Stimulated activated naive CD8-positive, alpha-beta T cell treated with anti-CD3 and anti-CD28 coated beads, Interleukin-15, amount 100 ng/mL, for 72 hours (primary cell): ENCODE results near the gene CLPTM1.
"Not testable (repeated sequence)": the region's sequence is repeated elsewhere in the genome, so short reads cannot be mapped to it uniquely, and the experiment has no call there.

Experiments
- ATAC-seq: fragments of 150-1000 bp; cut with Tn5 transposase; 2 replicates; pipeline ENCODE4 v1.10.0; 2021; ENCODE audit warnings: mild to moderate bottlenecking, moderate library complexity
- DNase-seq, 2 donors: peaks; one replicate each; pipeline ENCODE4 v3.0.0; 2021 to 2022
- H3K27ac Mint-ChIP-seq, 2 donors: one replicate each; pipeline ENCODE4 v1.8.0; 2022; ENCODE audit warnings: mild to moderate bottlenecking in 2 of 2, mixed read lengths in 2 of 2, moderate library complexity in 2 of 2
- H3K27me3 Mint-ChIP-seq: one replicate; pipeline ENCODE4 v1.8.0; 2022; ENCODE audit warnings: mixed read lengths
- H3K4me1 Mint-ChIP-seq: one replicate; pipeline ENCODE4 v1.8.0; 2022; ENCODE audit warnings: mild to moderate bottlenecking, mixed read lengths
- H3K4me3 Mint-ChIP-seq, 2 donors: one replicate each; pipeline ENCODE4 v1.8.0; 2022; ENCODE audit warnings: mild to moderate bottlenecking in 2 of 2, mixed read lengths in 2 of 2, moderate library complexity in 1 of 2
- H3K9me3 Mint-ChIP-seq, 2 donors: one replicate each; pipeline ENCODE4 v1.8.0; 2022; ENCODE audit warnings: mixed read lengths in 2 of 2

CLPTM1 gene

DNA sequence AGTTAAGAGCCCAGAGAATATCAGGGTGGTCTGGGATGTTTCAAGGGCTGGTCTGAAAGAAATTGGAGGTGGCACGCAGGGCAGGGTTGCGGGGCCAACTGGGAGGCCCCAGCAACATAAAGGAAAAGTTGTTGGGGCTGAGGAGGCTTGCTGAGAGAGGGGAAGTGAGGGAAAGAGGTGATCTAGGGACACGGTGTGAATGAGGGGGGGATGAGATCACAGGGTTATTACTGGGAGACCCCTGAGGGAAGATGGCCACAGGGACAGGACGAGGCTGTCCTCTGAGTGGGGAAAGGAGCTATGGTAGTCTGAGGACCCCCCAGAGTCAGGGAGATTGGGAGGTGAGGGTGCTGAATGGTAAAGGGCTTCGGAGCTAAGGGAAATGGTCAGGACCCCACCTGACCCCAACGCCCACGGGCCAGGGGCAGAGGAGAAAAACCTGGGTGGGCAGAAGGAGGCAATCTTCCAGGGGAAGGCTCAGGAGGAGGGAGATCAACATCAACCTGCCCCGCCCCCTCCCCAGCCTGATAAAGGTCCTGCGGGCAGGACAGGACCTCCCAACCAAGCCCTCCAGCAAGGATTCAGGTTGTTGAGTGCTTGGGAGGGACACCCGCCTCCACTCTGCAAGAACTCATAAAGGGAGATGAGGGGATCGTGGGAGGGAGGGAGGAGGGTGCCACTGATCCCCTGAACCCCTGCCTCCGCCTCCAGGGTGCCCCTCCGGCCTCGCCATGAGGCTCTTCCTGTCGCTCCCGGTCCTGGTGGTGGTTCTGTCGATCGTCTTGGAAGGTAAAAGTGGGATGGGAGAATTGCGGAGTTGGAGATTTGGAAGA lies 28.7 kb upstream of the CLPTM1 start:
- not testable (repeated sequence) for DNase-seq, H3K9me3 Mint-ChIP-seq
- H3K27me3 Mint-ChIP-seq, result peaks cover 33% of the 10 kb centered on the region
- peak; percentile 41 for ATAC-seq
- H3K4me1 Mint-ChIP-seq, result peaks cover 20% of the 10 kb centered on the region
- peak overlapping the region; percentile 50 to 83 for H3K4me3 Mint-ChIP-seq
- peak overlapping the region in 1 of 2 donors; percentile 14 for H3K27ac Mint-ChIP-seq

DNA sequence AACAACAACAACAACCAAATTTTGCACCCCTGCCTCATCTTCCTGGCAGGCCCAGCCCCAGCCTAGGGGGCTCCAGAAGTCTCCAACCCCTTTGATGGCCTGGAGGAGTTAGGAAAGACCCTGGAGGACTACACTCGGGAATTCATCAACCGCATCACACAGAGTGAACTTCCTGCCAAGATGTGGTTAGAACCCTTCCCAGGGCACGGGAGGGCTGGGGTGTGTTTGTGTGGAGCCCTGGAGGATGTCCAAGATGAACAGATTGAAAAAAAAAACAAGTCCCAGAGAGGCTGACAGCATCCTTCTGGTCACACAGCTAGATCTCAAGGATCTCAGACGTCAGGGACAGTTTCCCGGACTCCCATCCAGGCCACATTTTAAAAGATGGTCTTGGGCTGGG lies 27.4 kb upstream of the CLPTM1 start:
- no peak for ATAC-seq
- no peaks in the 10 kb centered on the region for H3K9me3 Mint-ChIP-seq
- no peak for DNase-seq

DNA sequence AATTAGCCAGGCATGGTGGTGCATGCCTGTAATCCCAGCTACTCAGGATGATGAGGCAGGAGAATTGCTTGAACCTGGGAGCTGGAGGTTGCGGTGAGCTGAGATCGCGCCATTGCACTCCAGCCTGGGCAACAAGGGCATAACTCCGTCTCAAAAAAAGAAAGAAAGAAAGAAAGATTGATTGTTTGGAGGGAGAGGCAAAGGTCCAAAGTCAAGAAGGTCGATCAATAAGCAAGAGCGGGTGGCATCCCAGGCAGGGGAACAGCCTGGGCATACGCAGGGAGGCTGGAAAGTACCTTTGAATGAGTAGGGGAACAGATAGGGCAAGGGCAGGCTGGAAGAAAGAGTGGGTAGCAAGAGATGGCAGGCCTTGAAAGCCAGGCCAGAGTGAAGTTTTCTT lies 25.1 kb upstream of the CLPTM1 start:
- DNase-seq (no peak), ATAC-seq (no peak)
- Mint-ChIP-seq H3K27me3 (peaks cover 22% of the 10 kb centered on the region), H3K9me3 (no peaks in the 10 kb centered on the region), H3K27ac (no peak overlapping the region), H3K4me3 (no peak overlapping the region), H3K4me1 (peaks cover 20% of the 10 kb centered on the region)

More for the DNA sequence above, 27.4 kb upstream of the CLPTM1 start:
- no peak overlapping the region for H3K4me3 Mint-ChIP-seq
- H3K4me1 Mint-ChIP-seq, result peaks cover 20% of the 10 kb centered on the region
- H3K27me3 Mint-ChIP-seq, result peaks cover 33% of the 10 kb centered on the region
- no peak overlapping the region for H3K27ac Mint-ChIP-seq

DNA sequence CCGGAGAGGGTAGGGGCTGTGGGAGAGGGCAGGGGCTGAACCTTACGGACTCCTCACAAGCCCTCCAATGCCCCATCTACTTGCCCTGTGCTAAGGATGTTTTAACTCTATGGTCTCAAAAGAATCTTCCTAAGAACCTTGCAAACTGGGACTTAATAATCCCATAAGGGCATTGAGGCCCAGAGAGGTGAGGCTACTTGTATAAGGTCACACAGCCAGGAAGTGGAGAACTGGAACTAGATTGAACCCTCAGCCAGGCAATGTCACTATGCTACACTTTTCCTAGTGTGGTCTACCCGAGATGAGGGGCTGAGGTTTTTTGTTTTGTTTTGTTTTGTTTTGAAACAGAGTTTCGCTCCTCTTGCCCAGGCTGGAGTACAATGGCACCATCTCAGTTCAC lies 23.6 kb upstream of the CLPTM1 start:
- DNase-seq (no peak), ATAC-seq (no peak)
- Mint-ChIP-seq H3K4me3 (no peak overlapping the region), H3K27ac (no peak overlapping the region), H3K27me3 (peaks cover 7% of the 10 kb centered on the region), H3K9me3 (no peaks in the 10 kb centered on the region), H3K4me1 (peaks cover 8% of the 10 kb centered on the region)

DNA sequence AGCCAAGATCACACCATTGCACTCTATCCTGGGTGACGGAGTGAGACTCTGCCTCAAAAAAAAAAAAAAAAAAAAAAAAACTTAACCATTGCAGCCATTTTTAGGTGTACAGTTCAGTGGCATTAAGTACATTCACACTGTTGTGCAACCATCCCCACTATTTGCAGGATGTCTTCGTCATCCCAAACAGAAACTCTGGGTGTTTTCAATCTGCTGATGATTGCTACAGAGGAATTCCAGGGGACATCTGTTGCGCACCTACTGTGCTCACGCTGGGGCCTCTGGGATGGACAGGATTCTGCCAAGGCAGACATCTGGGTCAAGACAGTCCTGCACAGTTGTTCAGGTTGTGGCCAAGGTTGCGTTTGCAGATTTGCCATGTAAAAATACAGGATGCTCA lies 15.5 kb upstream of the CLPTM1 start:
- Mint-ChIP-seq H3K27me3 (no peaks in the 10 kb centered on the region), H3K27ac (no peak overlapping the region), H3K4me1 (peaks cover 4% of the 10 kb centered on the region), H3K4me3 (no peak overlapping the region), H3K9me3 (no peaks in the 10 kb centered on the region)
- ATAC-seq (no peak), DNase-seq (no peak)

DNA sequence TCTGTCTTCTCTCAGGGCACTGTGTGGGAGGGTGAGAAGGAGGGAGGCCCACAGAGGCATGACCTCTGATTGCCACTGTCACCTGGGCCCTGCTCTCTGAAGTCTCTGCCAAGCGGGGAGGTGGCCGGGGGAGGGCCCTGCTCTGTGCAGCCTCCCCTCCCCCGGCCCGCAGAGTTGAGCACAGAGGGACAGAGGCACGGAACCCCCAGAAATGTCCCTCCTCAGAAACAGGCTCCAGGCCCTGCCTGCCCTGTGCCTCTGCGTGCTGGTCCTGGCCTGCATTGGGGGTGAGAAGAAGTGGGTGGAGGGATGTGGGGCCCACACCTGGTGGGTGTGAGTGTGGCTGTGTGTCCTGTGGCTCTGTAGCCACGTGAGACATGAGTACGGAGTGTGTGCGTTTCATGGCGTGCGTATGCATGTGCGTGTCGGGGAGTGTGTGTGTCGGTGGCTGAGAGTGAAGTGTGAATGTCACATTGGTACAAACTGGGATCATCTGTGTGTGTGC lies 13.1 kb upstream of the CLPTM1 start, which contains the start of gene APOC4:
TSS of gene APOC4 (plus strand) at position 171 of the 505 bp plus-strand sequence. CDS start at position 212, 41 bp downstream.
- ATAC-seq (no peak), DNase-seq (no peak)
- Mint-ChIP-seq H3K4me1 (peaks cover 4% of the 10 kb centered on the region), H3K4me3 (no peak within 1 kb of the TSS), H3K9me3 (no peaks in the 10 kb centered on the region), H3K27me3 (no peaks in the 10 kb centered on the region), H3K27ac (no peak within 1 kb of the TSS)

DNA sequence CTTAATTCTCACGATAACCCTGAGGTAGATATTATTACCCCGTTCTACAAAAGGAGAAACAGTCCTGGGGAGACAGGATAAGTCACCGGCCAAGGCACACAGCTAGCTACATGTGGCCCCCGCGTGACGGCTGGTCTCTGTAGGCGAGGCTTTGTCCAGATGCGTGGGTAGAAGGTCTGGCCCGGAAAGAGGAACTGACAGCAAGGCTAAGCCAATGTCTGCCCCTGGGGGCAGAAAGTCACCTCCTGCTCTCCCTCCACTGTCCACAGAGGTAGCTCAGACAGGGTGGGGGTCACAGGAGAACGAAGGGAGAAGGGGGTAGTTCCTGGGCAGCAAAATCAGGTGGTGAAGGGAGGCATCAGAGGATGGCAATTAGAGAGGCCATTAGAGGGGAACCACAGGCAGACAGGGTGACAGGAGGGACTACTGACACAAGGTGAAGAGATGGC lies 11.4 kb upstream of the CLPTM1 start:
- DNase-seq (no peak), ATAC-seq (no peak)
- no peaks in the 10 kb centered on the region for H3K27me3 Mint-ChIP-seq
- H3K4me3 Mint-ChIP-seq, result no peak overlapping the region
- no peaks in the 10 kb centered on the region for H3K9me3 Mint-ChIP-seq
- no peak overlapping the region for H3K27ac Mint-ChIP-seq
- H3K4me1 Mint-ChIP-seq, result peaks cover 4% of the 10 kb centered on the region

DNA sequence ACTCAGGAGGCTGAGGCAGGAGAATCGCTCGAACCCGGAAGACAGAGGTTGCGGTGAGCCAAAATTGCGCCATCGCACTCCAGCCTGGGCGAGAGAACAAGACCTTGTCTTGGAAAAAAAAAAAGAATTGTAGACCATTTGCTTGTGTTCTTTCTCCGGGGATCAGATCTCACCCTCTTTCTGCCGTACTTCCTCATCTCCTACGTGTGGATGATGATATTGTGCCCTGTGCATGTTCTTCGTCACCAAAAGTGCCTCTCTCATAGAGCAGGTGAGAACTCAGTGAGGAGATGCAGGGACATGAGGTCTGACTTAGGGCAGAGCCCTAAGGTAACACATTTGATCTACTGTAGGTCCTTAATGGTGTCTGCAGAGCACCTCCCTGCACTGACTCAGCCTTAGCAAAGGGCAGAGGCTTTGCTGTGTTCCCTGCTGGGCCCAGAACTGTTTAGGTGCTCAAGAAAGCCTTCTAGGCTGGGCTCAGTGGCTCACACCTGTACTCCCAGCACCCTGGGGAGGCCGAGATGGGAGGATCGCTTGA lies 8.1 kb upstream of the CLPTM1 start:
- Mint-ChIP-seq H3K27ac (no peak overlapping the region), H3K9me3 (no peaks in the 10 kb centered on the region), H3K4me3 (no peak overlapping the region), H3K4me1 (peaks cover 4% of the 10 kb centered on the region), H3K27me3 (no peaks in the 10 kb centered on the region)
- ATAC-seq (no peak), DNase-seq (no peak)

DNA sequence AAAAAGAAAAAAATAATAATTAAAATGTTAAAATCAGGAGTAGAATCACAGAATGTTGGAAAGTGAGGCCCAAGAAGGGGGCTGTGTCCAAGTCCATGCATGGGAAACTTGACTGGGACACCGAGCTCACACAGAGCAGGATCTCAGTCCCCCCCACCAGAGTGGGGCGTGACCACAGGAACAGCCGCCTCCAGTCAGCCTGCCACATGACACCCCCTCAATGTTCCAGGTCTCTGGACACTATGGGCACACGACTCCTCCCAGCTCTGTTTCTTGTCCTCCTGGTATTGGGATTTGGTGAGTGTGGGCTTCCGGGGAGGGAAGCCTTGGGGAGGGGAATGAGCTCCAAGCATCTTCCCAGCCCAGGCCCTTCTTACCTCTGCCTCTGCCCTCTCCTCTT lies 6.9 kb upstream of the CLPTM1 start:
- no peak for ATAC-seq
- Mint-ChIP-seq H3K4me3 (no peak overlapping the region), H3K27ac (no peak overlapping the region), H3K4me1 (peaks cover 7% of the 10 kb centered on the region), H3K9me3 (no peaks in the 10 kb centered on the region), H3K27me3 (no peaks in the 10 kb centered on the region)
- DNase-seq, result no peak

DNA sequence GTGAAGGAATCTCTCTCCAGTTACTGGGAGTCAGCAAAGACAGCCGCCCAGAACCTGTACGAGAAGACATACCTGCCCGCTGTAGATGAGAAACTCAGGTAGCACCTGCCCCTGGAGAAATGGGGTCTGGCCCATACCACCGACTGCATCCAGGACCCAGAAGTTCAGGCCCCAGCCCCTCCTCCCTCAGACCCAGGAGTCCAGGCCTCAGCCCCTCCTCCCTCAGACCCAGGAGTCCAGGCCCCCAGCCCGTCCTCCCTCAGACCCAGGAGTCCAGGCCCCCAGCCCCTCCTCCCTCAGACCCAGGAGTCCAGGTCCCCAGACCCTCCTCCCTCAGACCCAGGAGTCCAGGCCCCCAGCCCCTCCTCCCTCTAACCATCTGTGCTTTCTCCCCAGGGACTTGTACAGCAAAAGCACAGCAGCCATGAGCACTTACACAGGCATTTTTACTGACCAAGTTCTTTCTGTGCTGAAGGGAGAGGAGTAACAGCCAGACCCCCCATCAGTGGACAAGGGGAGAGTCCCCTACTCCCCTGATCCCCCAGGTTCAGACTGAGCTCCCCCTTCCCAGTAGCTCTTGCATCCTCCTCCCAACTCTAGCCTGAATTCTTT lies 6.3 kb upstream of the CLPTM1 start:
- Mint-ChIP-seq H3K4me3 (no peak overlapping the region), H3K4me1 (peaks cover 11% of the 10 kb centered on the region), H3K9me3 (no peaks in the 10 kb centered on the region), H3K27me3 (no peaks in the 10 kb centered on the region), H3K27ac (no peak overlapping the region)
- DNase-seq (no peak), ATAC-seq (no peak)

DNA sequence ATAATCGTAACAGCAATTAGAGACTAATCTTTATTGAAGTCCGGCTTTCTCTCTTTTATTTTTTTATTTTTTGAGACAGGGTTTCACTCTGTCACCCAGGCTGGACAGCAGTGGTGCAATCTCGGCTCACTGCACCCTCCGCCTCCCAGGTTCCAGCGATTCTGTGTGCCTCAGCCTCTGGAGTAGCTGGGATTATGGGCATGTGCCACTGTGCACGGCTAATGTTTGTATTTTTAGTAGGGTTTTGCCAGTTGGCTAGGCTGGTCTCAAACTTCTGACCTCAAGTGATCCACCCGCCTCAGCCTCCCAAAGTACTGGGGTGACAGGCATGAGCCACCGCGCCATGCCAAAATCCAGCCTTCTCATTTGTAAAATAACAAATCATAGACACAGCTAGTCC lies 5.6 kb upstream of the CLPTM1 start:
- Mint-ChIP-seq H3K4me1 (peaks cover 14% of the 10 kb centered on the region), H3K9me3 (no peaks in the 10 kb centered on the region), H3K27me3 (no peaks in the 10 kb centered on the region), H3K4me3 (no peak overlapping the region), H3K27ac (no peak overlapping the region)
- DNase-seq (no peak), ATAC-seq (no peak)

DNA sequence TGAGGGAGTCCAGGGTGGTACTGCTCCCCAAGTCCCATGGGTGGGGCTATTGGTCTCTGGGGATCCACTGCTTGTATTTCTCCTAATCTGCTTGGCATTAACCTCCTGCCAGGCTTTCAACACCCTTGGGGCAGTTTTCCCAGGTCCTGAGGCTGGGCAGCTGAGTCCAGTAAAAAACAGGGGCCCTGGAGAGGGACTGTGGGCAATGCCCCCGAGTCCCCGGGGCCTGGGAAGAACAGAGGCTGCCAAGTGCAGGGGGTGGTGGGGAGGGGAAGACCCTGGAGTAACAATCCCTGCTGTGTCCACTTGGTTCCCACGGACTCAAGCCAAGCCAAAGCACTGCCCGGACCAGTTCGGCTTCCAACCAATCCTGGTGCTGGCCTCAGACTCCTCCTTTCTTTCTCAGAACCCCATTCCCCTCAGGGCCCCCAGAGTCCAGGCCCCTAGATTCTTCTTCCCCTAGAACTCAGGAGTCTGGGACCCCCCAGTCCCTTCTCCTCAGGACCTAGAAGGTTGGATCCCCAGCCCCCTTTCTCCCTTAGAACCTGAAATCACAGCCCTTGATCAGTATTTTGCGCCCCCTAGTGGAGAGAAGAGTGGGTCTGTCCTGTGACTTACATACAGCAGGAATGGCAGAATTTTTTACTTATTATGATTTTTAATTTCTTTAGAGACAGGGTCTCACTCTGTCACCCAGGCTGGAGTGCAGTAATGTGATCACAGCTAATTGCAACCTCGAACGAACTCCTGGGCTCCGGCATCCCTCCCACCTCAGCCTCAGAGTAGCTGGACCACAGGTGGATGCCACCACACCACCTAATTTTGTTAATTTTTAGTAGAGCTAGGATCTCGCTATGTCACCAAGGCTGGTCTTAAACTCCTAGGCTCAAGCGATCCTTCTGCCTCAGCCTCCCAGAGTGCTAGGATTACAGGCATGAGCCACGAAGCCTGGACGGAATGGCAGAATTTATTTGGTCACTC lies 3.7 kb upstream of the CLPTM1 start:
- no peak for ATAC-seq
- no peaks in the 10 kb centered on the region for H3K27me3 Mint-ChIP-seq
- H3K4me1 Mint-ChIP-seq, result peaks cover 23% of the 10 kb centered on the region
- no peaks in the 10 kb centered on the region for H3K9me3 Mint-ChIP-seq
- DNase-seq, result peak; percentile 49 to 61
- H3K4me3 Mint-ChIP-seq, result no peak overlapping the region
- peak overlapping the region in 1 of 2 donors; percentile 61 for H3K27ac Mint-ChIP-seq

DNA sequence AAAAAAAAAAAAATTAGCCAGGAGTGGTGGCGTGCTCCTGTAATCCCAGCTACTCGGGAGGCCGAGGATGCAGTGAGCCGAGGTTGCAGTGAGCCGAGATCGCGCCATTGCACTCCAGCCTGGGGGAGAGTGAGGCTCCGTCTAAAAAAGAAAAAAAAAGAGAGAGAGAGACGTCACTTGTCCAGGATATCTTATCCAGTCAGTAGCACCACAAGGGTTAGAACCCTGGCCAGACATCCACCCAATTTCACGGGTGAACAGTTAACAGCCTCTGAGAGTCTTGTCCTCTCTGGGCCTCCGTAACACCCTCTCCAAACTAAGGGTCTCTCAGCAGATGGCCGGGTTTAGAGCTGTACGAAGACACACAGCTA lies 917 bp upstream of the CLPTM1 start:
- peaks cover 43% of the 10 kb centered on the region for H3K4me1 Mint-ChIP-seq
- peak overlapping the region; percentile 99 for H3K27ac Mint-ChIP-seq
- no peaks in the 10 kb centered on the region for H3K9me3 Mint-ChIP-seq
- no peak for DNase-seq
- H3K4me3 Mint-ChIP-seq, result peak overlapping the region; percentile 97 to 99
- H3K27me3 Mint-ChIP-seq, result no peaks in the 10 kb centered on the region
- ATAC-seq, result peak; percentile 29

DNA sequence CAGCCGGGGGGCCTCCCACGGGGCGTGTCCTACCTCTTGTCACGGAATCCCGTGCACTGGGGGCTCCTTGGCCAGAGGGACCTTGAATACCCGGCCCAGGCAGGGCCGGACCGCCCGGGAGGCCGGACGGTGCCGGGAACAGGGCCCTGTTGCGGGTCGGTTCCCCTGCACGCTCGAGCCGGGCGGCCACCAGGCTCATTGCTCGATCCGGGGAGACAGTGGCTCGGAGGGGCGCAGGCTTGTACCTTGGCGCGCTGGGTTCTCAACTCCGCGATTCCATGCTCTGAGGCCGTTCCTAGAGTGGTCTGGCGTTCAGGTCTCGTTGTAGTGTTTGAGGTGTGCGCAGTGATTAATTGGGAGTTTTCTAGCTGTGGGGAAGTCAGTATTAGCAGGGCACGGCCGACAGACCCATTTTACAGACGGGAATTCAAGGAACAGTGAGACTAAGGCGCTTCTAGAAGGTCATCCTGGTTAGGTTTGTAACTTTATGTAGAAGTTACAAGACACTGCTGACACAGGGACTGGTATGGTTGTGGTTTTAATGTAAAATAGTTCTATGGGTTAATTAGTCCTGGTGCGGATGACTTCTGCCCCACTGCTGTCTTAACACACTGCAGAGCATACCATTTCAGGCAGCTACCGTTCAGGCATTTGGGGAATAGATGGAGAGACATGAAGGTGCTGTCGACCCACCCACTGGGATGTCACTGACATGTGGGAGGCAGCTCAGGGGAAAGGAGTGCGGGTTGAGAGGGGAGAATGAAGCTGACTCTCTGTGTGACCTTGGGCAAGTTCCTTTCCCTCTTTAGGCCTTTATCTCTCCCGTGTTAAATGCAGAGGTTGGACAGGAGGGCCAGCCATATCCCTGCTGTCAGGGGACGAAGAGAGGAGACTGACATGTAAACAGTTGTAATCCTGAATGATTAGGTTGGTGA lies 592 bp downstream of the CLPTM1 start:
- Mint-ChIP-seq H3K27ac (peak overlapping the region; percentile 93 to 99), H3K4me1 (peaks cover 58% of the 10 kb centered on the region), H3K9me3 (no peaks in the 10 kb centered on the region), H3K27me3 (no peaks in the 10 kb centered on the region), H3K4me3 (peak overlapping the region; percentile 97 to 99)
- ATAC-seq, result no peak
- no peak for DNase-seq
